HEK293 (cell line): ENCODE data around the gene MCFD2.

Source experiments
- CTCF ChIA-PET: fragments of 350-600 bp; formaldehyde crosslinking; extraction: SDS; loops from one replicate; lab custom pipeline; 2021; ENCODE audit warnings: antibody characterized with exemption; lab: Yijun Ruan, JAX
- POLR2A ChIA-PET: fragments of 300-600 bp; formaldehyde crosslinking; extraction: SDS; loops from one replicate; lab custom pipeline; 2020; ENCODE audit warnings: antibody characterized with exemption, inconsistent platforms; lab: Yijun Ruan, JAX
- H3K27ac ChIP-seq: fragments of 200-500 bp; sonication (Bioruptor generic); 2 replicates; pipeline ENCODE4 v1.5.1; 2014; ENCODE audit warnings: low read depth, low read length, control low read depth, inconsistent platforms; ENCODE audit errors: extremely low read depth
- H3K36me3 ChIP-seq, 2 experiments: fragments of 200-500 bp in 1 of 2; sonication (Bioruptor generic) in 1 of 2; 1 replicate in 1 of 2; 2 replicates in 1 of 2; pipeline ENCODE4 v1.5.1; 2014 to 2017; ENCODE audit warnings: inconsistent platforms in 2 of 2, low read length in 2 of 2; ENCODE audit not compliant: control insufficient read depth in 2 of 2, insufficient read depth in 1 of 2
- H3K4me1 ChIP-seq: fragments of 200-500 bp; sonication (Bioruptor generic); 2 replicates; pipeline ENCODE4 v1.5.1; 2014; ENCODE audit warnings: mild to moderate bottlenecking, low read length, inconsistent platforms; ENCODE audit not compliant: control insufficient read depth, insufficient read depth
- H3K4me3 ChIP-seq: 2 replicates; pipeline ENCODE4 v1.5.1; 2011; ENCODE audit warnings: low read depth, mild to moderate bottlenecking, control low read depth, low read length, moderate library complexity
- H3K9me3 ChIP-seq: fragments of 200-500 bp; sonication (Bioruptor generic); 2 replicates; pipeline ENCODE4 v1.5.1; 2014; ENCODE audit warnings: low read depth, low read length, inconsistent platforms; ENCODE audit not compliant: control insufficient read depth, insufficient read depth
- KLF7 ChIP-seq: fragments of 450-650 bp; formaldehyde crosslinking; IDR thresholded peaks from 2 replicates; pipeline ENCODE4 v1.5.1; 2016; ENCODE audit warnings: missing biosample characterization, missing genetic modification characterization, borderline replicate concordance
- TCF7L2 ChIP-seq: IDR thresholded peaks from 2 replicates; pipeline ENCODE4 v1.6.1; 2011; ENCODE audit warnings: low read depth, mild to moderate bottlenecking, inconsistent platforms, low read length, moderate library complexity, borderline replicate concordance
- TRIM28 ChIP-seq: IDR thresholded peaks from 2 replicates; pipeline ENCODE4 v1.6.1; 2011; ENCODE audit warnings: low read length, control low read depth, borderline replicate concordance
- ZBTB17 ChIP-seq: fragments of 450-650 bp; formaldehyde crosslinking; IDR thresholded peaks from 2 replicates; pipeline ENCODE4 v1.5.1; 2016; ENCODE audit warnings: missing biosample characterization, missing genetic modification characterization
- ZBTB48 ChIP-seq: fragments of 450-650 bp; formaldehyde crosslinking; IDR thresholded peaks from 2 replicates; pipeline ENCODE4 v1.5.1; 2016; ENCODE audit warnings: missing biosample characterization, missing genetic modification characterization
- ZNF175 ChIP-seq: fragments of 450-650 bp; formaldehyde crosslinking; IDR thresholded peaks from 2 replicates; pipeline ENCODE4 v1.5.1; 2016; ENCODE audit warnings: missing biosample characterization, missing genetic modification characterization
- ZNF248 ChIP-seq: fragments of 450-650 bp; formaldehyde crosslinking; IDR thresholded peaks from 2 replicates; pipeline ENCODE4 v1.5.1; 2017; ENCODE audit warnings: missing biosample characterization, missing genetic modification characterization
- ZNF292 ChIP-seq: fragments of 450-650 bp; formaldehyde crosslinking; IDR thresholded peaks from 2 replicates; pipeline ENCODE4 v1.5.1; 2016; ENCODE audit warnings: low read depth, missing biosample characterization, missing genetic modification characterization, borderline replicate concordance
- ZNF335 ChIP-seq: fragments of 450-650 bp; formaldehyde crosslinking; conservative IDR thresholded peaks from 2 replicates; pipeline ENCODE4 v1.5.1; 2016; ENCODE audit warnings: missing biosample characterization, missing genetic modification characterization
- ZNF341 ChIP-seq: fragments of 450-650 bp; formaldehyde crosslinking; IDR thresholded peaks from 2 replicates; pipeline ENCODE4; 2016; ENCODE audit warnings: low read depth, missing biosample characterization, missing genetic modification characterization
- ZNF366 ChIP-seq: fragments of 450-650 bp; formaldehyde crosslinking; conservative IDR thresholded peaks from 2 replicates; pipeline ENCODE4 v1.5.1; 2016; ENCODE audit warnings: missing biosample characterization, missing genetic modification characterization
- ZNF501 ChIP-seq: fragments of 450-650 bp; formaldehyde crosslinking; IDR thresholded peaks from 2 replicates; pipeline ENCODE4 v1.5.1; 2016; ENCODE audit warnings: missing biosample characterization, missing genetic modification characterization
- ZSCAN16 ChIP-seq: fragments of 450-650 bp; formaldehyde crosslinking; IDR thresholded peaks from 2 replicates; pipeline ENCODE4 v1.5.1; 2016; ENCODE audit warnings: missing biosample characterization, missing genetic modification characterization
- ZSCAN30 ChIP-seq: fragments of 450-650 bp; IDR thresholded peaks from 2 replicates; pipeline ENCODE4 v1.5.1; 2018; ENCODE audit warnings: missing biosample characterization, mild to moderate bottlenecking, missing genetic modification characterization, moderate library complexity
- TF ChIP-seq, protein P1 (sequence below): fragments of 450-650 bp; formaldehyde crosslinking; IDR thresholded peaks from 2 replicates; pipeline ENCODE4 v1.5.1; 2016; ENCODE audit warnings: missing biosample characterization, missing genetic modification characterization
- TF ChIP-seq, protein P2 (sequence below): fragments of 450-650 bp; formaldehyde crosslinking; IDR thresholded peaks from 2 replicates; pipeline ENCODE4 v1.5.1; 2016; ENCODE audit warnings: missing biosample characterization, missing genetic modification characterization
- TF ChIP-seq, protein P3 (sequence below): fragments of 450-650 bp; formaldehyde crosslinking; IDR thresholded peaks from 2 replicates; pipeline ENCODE4 v1.5.1; 2016; ENCODE audit warnings: missing biosample characterization, missing genetic modification characterization
- TF ChIP-seq, protein P4 (sequence below): fragments of 450-650 bp; formaldehyde crosslinking; IDR thresholded peaks from 2 replicates; pipeline ENCODE4 v1.5.1; 2016; ENCODE audit warnings: missing biosample characterization, missing genetic modification characterization
- TF ChIP-seq, protein P5 (sequence below): fragments of 450-650 bp; formaldehyde crosslinking; IDR thresholded peaks from 2 replicates; pipeline ENCODE4 v1.5.1; 2016; ENCODE audit warnings: missing biosample characterization, missing genetic modification characterization, low read depth

MCFD2 gene

DNA sequence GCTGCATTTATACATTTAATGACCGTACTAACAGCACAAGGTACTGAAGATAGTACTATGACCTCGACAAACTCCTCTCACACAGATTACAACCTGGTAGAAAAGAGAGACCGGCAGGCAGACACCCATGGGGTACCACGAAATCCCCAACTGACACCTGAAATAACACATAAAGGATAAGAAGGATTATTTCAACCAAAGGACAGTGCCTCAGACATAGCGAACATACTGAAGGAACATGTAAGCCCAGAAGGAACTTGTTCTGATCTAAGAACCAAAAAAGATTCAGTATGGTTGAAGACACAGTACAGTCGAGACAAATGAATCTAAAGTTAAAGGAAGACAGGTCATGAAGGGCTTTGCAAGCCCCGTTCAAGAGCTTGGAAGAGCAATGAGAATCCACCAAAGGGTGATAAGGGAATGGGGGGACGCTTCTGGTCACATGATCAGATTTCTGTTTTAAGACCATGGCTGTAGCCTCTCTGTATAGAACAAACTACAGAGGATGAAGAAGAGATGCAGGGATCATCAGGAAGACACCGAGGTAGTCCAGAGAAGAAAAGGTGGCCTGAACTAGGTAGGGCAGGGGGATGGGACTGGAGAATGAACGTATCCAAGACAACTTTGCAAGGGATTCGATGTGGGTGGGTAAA lies 902 bp downstream of the MCFD2 start:
- ChIA-PET POLR2A (interaction anchor here (0.6 kb wide), 1 partner anchor 420 kb away, joined by 7 read pairs; no protein-coding TSS in a partner anchor), CTCF (interaction anchor here (1.0 to 3.2 kb wide), 2 partner anchors 13 to 22 kb away, joined by 3 to 13 read pairs; no protein-coding TSS in a partner anchor)

DNA sequence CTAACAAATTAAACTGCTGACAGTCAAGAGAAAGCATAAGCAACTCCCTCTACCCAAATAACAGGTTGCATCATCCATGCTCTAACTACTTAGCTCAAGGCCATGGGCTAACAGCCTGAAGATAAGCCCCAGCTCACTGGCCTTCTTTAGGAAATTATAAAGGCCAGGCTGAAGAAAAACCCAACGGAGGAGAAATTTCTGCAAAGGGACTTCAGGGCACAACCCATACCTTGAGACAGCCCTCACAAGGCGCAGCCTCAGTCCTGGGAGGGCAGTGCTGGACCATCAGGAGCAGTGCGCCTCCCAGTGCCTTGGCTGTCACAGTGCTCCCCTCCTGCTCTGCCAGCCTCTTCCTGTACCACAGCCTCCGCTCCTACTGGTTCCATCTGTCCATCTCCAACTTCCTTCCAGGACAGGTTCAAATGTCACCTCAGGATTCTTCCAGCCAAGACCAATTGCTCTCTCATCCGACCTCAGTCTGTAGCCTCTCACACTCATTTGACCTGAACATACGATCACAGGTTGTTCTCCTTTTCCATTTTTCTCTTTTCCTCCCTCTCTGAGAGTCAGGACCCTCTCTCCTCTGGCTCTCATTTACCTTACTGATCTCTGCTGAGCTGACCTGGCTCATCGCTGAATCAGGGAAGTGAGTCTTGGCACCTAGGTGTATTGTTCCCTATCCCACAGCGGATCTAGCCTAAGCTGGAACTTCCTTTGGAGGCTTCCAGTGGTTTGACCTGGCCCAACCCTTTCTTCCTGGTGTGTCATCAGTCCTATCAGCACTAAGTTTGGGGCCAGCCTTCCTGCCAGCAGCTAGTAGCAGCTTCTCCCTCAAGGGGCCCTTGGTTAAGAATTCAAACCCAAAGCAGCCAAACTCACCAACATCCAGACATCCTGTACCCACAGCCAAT lies 1.9 kb downstream of the MCFD2 start:
- no peak overlapping the region for H3K27ac ChIP-seq
- TF ChIP-seq, protein P1, sequence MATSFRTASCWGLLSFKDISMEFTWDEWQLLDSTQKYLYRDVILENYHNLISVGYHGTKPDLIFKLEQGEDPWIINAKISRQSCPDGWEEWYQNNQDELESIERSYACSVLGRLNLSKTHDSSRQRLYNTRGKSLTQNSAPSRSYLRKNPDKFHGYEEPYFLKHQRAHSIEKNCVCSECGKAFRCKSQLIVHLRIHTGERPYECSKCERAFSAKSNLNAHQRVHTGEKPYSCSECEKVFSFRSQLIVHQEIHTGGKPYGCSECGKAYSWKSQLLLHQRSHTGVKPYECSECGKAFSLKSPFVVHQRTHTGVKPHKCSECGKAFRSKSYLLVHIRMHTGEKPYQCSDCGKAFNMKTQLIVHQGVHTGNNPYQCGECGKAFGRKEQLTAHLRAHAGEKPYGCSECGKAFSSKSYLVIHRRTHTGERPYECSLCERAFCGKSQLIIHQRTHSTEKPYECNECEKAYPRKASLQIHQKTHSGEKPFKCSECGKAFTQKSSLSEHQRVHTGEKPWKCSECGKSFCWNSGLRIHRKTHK (tag by site-specific recombination), result no peak
- TF ChIP-seq ZNF175 (tag by site-specific recombination) (no peak), ZNF366 (tag by site-specific recombination) (peak; percentile 39), ZBTB17 (peak; percentile 57; the same call in 1 of the 2 replicates), ZNF341 (tag by site-specific recombination) (peak; percentile 29; the same call in 1 of the 2 replicates)
- TF ChIP-seq, protein P2, sequence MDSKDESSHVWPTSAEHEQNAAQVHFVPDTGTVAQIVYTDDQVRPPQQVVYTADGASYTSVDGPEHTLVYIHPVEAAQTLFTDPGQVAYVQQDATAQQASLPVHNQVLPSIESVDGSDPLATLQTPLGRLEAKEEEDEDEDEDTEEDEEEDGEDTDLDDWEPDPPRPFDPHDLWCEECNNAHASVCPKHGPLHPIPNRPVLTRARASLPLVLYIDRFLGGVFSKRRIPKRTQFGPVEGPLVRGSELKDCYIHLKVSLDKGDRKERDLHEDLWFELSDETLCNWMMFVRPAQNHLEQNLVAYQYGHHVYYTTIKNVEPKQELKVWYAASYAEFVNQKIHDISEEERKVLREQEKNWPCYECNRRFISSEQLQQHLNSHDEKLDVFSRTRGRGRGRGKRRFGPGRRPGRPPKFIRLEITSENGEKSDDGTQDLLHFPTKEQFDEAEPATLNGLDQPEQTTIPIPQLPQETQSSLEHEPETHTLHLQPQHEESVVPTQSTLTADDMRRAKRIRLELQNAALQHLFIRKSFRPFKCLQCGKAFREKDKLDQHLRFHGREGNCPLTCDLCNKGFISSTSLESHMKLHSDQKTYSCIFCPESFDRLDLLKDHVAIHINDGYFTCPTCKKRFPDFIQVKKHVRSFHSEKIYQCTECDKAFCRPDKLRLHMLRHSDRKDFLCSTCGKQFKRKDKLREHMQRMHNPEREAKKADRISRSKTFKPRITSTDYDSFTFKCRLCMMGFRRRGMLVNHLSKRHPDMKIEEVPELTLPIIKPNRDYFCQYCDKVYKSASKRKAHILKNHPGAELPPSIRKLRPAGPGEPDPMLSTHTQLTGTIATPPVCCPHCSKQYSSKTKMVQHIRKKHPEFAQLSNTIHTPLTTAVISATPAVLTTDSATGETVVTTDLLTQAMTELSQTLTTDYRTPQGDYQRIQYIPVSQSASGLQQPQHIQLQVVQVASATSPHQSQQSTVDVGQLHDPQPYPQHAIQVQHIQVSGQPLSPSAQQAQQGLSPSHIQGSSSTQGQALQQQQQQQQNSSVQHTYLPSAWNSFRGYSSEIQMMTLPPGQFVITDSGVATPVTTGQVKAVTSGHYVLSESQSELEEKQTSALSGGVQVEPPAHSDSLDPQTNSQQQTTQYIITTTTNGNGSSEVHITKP (tag by site-specific recombination), result peak; percentile 32; the same call in 1 of the 2 replicates
- TF ChIP-seq, all 188 proteins: peak for 4
- ChIA-PET CTCF (interaction anchor here (1.0 to 3.2 kb wide), 2 partner anchors 12 to 23 kb away, joined by 3 to 13 read pairs; no protein-coding TSS in a partner anchor), POLR2A (interaction anchor here (0.6 kb wide), 1 partner anchor 421 kb away, joined by 7 read pairs; no protein-coding TSS in a partner anchor)
- Histone ChIP-seq H3K4me1 (peaks cover 4% of the 10 kb centered on the region), H3K9me3 (no peaks in the 10 kb centered on the region), H3K36me3 (peaks cover 18 to 42% of the 10 kb centered on the region in 2 experiments; a peak in 2 of 3 replicates), H3K4me3 (no peak overlapping the region)

More for the DNA sequence above, 902 bp downstream of the MCFD2 start:
- H3K4me3 ChIP-seq, result peak overlapping the region; percentile 95
- peaks cover 18 to 32% of the 10 kb centered on the region in 2 experiments; a peak in 2 of 3 replicates for H3K36me3 ChIP-seq
- H3K9me3 ChIP-seq, result no peaks in the 10 kb centered on the region
- H3K4me1 ChIP-seq, result peaks cover 4% of the 10 kb centered on the region
- H3K27ac ChIP-seq, result peak overlapping the region; percentile 83; the same call in 1 of the 2 replicates
- TF ChIP-seq, protein P2 (tag by site-specific recombination), result peak; percentile 44
- TF ChIP-seq ZNF248 (tag by site-specific recombination), result no peak
- TF ChIP-seq KLF7 (tag by site-specific recombination), result no peak
- TF ChIP-seq ZBTB48 (tag by site-specific recombination), result no peak
- peak; percentile 24; the same call in 1 of the 2 replicates for TF ChIP-seq ZNF335
- no peak for TF ChIP-seq ZNF292 (tag by site-specific recombination)
- peak; percentile 26; the same call in 1 of the 2 replicates for TF ChIP-seq ZBTB17
- TF ChIP-seq TCF7L2, result no peak
- TF ChIP-seq, protein P3, sequence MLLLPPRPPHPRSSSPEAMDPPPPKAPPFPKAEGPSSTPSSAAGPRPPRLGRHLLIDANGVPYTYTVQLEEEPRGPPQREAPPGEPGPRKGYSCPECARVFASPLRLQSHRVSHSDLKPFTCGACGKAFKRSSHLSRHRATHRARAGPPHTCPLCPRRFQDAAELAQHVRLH, result no peak
- TF ChIP-seq ZNF501 (tag by site-specific recombination), result no peak
- TF ChIP-seq, protein P4, sequence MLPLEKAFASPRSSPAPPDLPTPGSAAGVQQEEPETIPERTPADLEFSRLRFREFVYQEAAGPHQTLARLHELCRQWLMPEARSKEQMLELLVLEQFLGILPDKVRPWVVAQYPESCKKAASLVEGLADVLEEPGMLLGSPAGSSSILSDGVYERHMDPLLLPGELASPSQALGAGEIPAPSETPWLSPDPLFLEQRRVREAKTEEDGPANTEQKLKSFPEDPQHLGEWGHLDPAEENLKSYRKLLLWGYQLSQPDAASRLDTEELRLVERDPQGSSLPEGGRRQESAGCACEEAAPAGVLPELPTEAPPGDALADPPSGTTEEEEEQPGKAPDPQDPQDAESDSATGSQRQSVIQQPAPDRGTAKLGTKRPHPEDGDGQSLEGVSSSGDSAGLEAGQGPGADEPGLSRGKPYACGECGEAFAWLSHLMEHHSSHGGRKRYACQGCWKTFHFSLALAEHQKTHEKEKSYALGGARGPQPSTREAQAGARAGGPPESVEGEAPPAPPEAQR, result no peak
- TF ChIP-seq TRIM28, result no peak
- TF ChIP-seq, protein P5, sequence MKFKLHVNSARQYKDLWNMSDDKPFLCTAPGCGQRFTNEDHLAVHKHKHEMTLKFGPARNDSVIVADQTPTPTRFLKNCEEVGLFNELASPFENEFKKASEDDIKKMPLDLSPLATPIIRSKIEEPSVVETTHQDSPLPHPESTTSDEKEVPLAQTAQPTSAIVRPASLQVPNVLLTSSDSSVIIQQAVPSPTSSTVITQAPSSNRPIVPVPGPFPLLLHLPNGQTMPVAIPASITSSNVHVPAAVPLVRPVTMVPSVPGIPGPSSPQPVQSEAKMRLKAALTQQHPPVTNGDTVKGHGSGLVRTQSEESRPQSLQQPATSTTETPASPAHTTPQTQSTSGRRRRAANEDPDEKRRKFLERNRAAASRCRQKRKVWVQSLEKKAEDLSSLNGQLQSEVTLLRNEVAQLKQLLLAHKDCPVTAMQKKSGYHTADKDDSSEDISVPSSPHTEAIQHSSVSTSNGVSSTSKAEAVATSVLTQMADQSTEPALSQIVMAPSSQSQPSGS (tag by site-specific recombination), result no peak
- no peak for TF ChIP-seq ZSCAN30 (tag by site-specific recombination)
- TF ChIP-seq ZSCAN16 (tag by site-specific recombination), result no peak
